SH-SY5Y (cell line): Measurements from ENCODE around the gene GABRA1.

ENCODE experiments used
- GATA2 ChIP-seq: IDR thresholded peaks from 2 replicates; pipeline ENCODE4 v1.6.1; 2011; ENCODE audit warnings: mild to moderate bottlenecking, low read depth, low read length
- GATA3 ChIP-seq: IDR thresholded peaks from 2 replicates; pipeline ENCODE4 v1.6.1; 2011; ENCODE audit warnings: low read depth, mild to moderate bottlenecking, low read length, moderate library complexity

DNA sequence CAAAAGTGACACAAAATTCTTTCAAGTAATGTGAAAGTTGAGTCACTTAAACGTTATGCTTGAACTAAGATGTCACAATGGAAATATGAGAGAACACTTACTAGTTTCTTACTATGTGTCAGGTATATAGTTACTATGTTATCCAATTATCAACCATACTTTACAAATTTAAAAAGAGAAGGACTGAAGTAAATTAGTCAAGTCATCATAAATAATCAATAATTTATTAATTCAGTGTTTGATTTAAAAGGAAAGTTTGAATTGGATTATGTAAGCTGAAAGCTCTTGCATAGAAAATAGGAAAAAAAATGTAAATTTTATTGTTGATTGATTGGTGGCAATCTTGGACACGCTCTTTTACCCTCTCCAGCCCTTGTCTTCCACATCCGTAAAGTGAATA is 76.3 kb downstream of the GABRA1 start:
- TF ChIP-seq GATA3 (no peak), GATA2 (no peak)
